H1 (cell line): ENCODE measurements around the gene FBXO17.

ENCODE experiments used
- POLR2A ChIP-seq, 2 experiments: IDR thresholded peaks; 1 replicate in 1 of 2; 2 replicates in 1 of 2; pipeline ENCODE4 v1.6.1; 2011; ENCODE audit warnings: low read depth in 2 of 2, low read length in 2 of 2, mild to moderate bottlenecking in 2 of 2; ENCODE audit errors: control extremely low read depth in 1 of 2
- TAF1 ChIP-seq: IDR thresholded peaks from 2 replicates; pipeline ENCODE4 v1.6.1; 2011; ENCODE audit warnings: mild to moderate bottlenecking, low read depth, low read length
- USF2 ChIP-seq: IDR thresholded peaks from 2 replicates; pipeline ENCODE4 v1.6.1; 2011; ENCODE audit warnings: low read length, improper control_type of control experiment

GRCh38 chr19:38932425-38933179 lies 42.9 kb downstream of the FBXO17 start:
- TF ChIP-seq TAF1: no peak
- no peak for TF ChIP-seq USF2
- no peak for TF ChIP-seq POLR2A (IDR thresholded peaks at IDR 0.05; ENCODE audit: control extremely low read depth in 1 of 2, low read depth in 2 of 2, low read length in 2 of 2)
